ENCODE results near the gene NOP56.

NOP56 gene

GRCh38 chr20:2640260-2640659 is 12.2 kb upstream of the NOP56 start:
- DNase-seq (ENCODE audit: low read depth in 1 of 2, low spot score in 1 of 2) = no peak

GRCh38 chr20:2640899-2641298 is 11.5 kb upstream of the NOP56 start:
- no peak for DNase-seq (ENCODE audit: low read depth in 1 of 2, low spot score in 1 of 2)

GRCh38 chr20:2643708-2644107 is 8.7 kb upstream of the NOP56 start:
- no peak for DNase-seq (ENCODE audit: low read depth in 1 of 2, low spot score in 1 of 2)

DNA sequence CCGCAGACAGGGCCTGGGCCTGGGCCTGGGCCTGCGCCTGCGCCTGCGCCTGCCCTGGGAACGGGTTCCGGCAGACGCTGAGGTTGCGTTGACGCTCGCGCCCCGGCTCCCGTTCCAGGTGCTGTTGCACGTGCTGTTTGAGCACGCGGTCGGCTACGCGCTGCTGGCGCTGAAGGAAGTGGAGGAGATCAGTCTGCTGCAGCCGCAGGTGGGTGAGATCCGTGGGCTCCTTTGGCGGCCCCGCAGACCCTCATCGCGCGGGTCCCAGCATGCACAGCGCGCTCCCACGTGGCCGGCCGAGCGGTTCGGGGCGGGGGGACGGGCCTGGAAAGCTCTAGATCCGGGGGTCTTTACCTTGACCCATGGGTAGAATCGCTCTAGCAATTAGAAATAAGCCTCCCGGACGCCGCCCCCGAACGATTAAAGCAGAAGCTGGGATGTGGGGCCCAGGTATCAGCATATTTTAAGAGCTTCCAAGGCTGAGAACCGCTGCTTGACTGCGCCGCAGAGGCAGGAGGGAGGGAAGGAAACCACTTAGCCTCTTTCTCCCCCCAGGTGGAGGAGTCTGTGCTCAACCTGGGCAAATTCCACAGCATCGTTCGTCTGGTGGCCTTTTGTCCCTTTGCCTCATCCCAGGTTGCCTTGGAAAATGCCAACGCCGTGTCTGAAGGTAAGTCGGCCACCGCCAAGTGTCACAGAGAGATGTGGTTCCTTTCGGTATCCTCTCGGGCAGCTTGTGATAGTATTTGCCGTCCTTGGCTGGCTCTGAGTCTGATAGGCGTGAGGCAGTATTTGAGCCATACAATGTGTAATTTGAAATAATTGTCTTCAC is 508 bp downstream of the NOP56 start:
- peak in 1 of 2 donors; percentile 32 for DNase-seq (ENCODE audit: low read depth in 1 of 2, low spot score in 1 of 2)

DNA sequence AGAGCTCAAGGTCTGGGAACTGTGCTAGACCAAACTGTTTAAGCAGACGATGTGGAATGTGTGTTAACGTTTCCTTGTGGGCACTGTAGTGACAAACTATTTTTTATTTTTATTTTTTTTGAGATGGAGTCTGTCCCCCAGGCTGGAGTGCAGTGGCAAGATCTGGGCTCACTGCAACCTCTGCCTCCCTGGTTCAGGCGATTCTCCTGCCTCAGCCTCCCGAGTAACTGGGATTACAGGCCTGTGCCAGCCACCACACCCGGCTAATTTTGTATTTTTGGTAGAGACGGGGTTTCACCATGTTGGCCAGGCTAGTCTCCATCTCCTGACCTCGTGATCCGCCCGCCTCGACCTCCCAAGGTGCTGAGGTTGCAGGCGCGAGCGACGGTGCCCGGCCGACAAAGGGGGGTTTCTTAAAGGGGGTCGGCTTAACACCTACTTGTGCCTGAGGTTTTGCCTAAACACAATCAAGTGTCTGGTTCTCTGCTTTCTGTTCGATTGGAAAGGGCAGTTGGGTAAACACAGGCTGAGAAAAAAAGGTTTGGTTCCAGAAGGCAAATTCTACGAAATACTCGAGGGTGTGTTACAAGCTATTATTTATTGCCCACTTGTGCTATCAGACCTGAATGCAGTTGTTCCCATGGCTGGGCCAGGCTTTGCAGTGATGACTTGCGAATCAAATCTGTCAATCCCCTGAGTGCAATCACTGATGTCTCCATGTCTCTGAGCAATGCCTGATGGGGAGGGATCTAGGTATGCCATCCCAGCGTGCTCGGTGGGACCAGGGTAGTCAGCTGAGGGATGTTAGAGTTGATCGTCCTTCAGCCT is 1.3 kb downstream of the NOP56 start:
- no peak for DNase-seq (ENCODE audit: low read depth in 1 of 2, low spot score in 1 of 2)

GRCh38 chr20:2654384-2654822 is 2.0 kb downstream of the NOP56 start:
- DNase-seq (ENCODE audit: low read depth in 1 of 2, low spot score in 1 of 2) = no peak

DNA sequence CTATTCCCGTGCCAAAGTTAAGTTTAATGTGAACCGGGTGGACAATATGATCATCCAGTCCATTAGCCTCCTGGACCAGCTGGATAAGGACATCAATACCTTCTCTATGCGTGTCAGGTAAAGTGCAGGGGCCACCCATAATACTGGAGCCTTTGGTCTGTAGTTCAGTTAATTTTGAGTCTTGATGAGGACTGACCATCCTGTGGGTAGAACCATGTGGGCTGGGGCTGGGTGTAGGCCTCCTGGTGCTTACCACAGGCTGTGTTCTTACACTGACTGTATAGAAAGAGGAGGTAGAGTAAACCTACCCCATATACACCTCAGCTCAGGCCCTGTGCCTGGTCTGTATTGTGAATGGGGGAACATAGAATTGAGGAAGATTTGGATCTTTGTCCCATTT is 2.4 kb downstream of the NOP56 start:
- DNase-seq (ENCODE audit: low read depth in 1 of 2, low spot score in 1 of 2) = no peak

DNA sequence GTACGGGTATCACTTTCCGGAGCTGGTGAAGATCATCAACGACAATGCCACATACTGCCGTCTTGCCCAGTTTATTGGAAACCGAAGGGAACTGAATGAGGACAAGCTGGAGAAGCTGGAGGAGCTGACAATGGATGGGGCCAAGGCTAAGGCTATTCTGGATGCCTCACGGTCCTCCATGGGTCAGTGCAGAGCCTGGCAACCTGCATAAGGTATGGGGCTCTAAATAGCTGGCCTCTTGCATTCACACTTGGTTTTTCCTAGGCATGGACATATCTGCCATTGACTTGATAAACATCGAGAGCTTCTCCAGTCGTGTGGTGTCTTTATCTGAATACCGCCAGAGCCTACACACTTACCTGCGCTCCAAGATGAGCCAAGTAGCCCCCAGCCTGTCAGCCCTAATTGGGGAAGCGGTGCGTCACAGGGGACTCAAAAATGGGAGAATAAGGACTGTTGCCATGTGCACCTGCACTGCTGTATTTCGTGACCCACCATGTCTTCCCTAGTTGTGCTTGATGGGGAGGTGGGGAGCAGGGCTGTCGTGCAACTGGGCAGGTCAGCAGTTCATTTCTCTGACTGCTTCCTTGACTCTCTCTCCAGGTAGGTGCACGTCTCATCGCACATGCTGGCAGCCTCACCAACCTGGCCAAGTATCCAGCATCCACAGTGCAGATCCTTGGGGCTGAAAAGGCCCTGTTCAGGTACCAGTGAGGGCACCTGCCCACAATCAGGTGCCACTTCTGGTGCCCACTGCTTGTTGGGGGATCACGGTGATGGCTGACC is 3.1 kb downstream of the NOP56 start:
- no peak for DNase-seq (ENCODE audit: low read depth in 1 of 2, low spot score in 1 of 2)

- no peak for DNase-seq (ENCODE audit: low read depth in 1 of 2, low spot score in 1 of 2)
Observed at GRCh38 chr20:2656471-2657117, 4.2 kb downstream of the NOP56 start.

GRCh38 chr20:2657241-2657640 is 4.8 kb downstream of the NOP56 start:
- no peak for DNase-seq (ENCODE audit: low read depth in 1 of 2, low spot score in 1 of 2)

- no peak for DNase-seq (ENCODE audit: low read depth in 1 of 2, low spot score in 1 of 2)
Observed at GRCh38 chr20:2657674-2658073, 5.2 kb downstream of the NOP56 start.

GRCh38 chr20:2658414-2659354 is 6.3 kb downstream of the NOP56 start:
- DNase-seq (ENCODE audit: low read depth in 1 of 2, low spot score in 1 of 2) = no peak

DNA sequence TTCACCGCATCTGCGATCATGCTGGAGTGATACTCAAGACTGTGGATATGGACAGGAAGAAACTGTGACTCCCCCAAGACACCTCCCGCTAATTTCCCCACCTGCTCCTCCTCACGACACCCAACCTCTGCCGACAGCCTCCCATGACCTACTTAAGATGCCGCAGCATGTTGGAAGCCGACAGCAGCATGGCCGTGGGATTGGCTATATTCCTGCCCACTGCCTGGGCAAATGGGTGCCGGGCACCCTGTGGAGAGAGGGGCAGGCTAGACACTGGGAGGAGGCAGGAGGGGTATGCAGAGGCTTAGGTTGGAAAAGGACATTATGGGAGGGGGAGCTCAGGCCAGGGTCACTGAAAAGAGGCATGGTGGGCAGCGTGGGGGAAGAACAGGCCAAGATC is 7.1 kb downstream of the NOP56 start:
- no peak for DNase-seq (ENCODE audit: low read depth in 1 of 2, low spot score in 1 of 2)

GRCh38 chr20:2663364-2663886 is 11.0 kb downstream of the NOP56 start:
- no peak for DNase-seq (ENCODE audit: low read depth in 1 of 2, low spot score in 1 of 2)

- peak; percentile 79 to 89 for DNase-seq (ENCODE audit: low read depth in 1 of 2, low spot score in 1 of 2)
Observed at GRCh38 chr20:2663887-2664719, 11.7 kb downstream of the NOP56 start, which contains the start of gene IDH3B. Gene IDH3B, minus strand, starts transcription at chr20:2664216. Its CDS starts 28 bp downstream, at chr20:2664188.

DNA sequence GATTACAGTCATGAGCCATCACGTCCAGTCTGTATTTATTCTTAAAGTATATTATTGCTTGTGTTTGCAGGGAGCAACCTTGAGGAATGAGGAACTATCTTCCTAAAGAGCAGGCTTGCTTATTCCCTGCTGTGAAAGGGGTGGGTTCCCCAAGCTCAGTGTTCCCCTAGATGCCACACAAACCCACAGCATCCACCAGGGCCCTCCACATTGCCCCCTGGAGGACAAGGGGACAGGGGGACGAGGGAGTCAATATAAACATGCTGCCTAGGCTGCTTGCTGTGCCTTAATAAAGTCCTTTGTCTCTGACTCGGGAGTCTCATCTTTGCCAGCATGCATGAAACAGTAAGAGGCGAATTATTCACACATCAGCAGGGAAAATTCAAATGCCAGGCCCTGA is 19.5 kb downstream of the NOP56 start:
- no peak for DNase-seq (ENCODE audit: low read depth in 1 of 2, low spot score in 1 of 2)

- no peak for DNase-seq (ENCODE audit: low read depth in 1 of 2, low spot score in 1 of 2)
Observed at GRCh38 chr20:2672446-2672845, 20.0 kb downstream of the NOP56 start.

- no peak for DNase-seq (ENCODE audit: low read depth in 1 of 2, low spot score in 1 of 2)
Observed at GRCh38 chr20:2673453-2673852, 21.0 kb downstream of the NOP56 start.

DNA sequence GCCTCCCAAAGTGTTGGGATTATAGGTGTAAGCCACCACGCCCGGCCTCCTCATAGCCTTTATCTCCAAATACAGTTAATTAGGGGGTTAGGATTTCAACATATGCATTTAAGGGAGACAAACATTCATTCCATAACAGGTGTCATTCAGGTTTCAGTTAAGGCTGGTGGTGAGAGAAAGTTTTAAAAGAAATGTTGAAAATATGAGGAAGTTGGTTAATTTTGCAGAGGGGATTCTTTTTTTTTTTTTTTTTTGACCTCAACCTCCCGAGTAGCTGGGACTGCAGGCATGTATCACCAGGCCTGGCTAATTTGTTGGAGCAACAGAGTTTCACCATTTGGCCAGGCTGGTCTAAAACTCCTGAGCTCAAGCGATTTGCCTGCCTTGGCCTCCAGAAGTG is 27.6 kb downstream of the NOP56 start:
- DNase-seq (ENCODE audit: low read depth in 1 of 2, low spot score in 1 of 2) = no peak
